CD4-positive, alpha-beta T cell (primary cell): ENCODE measurements around the gene ZC3H14. TPM values are rescaled to one million over a fixed set of nuclear protein-coding genes. Genes with fewer than 3 reads are reported as not detected.

ENCODE experiments used
- ATAC-seq: fragments of 200-7000 bp; cut with Tn5 transposase; one replicate; pipeline ENCODE4 v1.10.0; 2022; ENCODE audit warnings: mild to moderate bottlenecking; ENCODE audit not compliant: poor library complexity
- CTCF ChIA-PET: fragments of 350-600 bp; sonication (Branson Sonifier 250); formaldehyde crosslinking; loops from one replicate; lab custom pipeline; 2021; ENCODE audit warnings: antibody characterized with exemption, inconsistent platforms; lab: Charles Lee
- POLR2A ChIA-PET: fragments of 350-600 bp; sonication (Branson Sonifier 250); formaldehyde crosslinking; loops from one replicate; lab custom pipeline; 2021; ENCODE audit warnings: antibody characterized with exemption, inconsistent platforms; lab: Charles Lee
- DNase-seq, 14 experiments: peaks; one replicate each; pipeline ENCODE4 v3.0.0-alpha.2; 2013 to 2020; ENCODE audit warnings: mixed read lengths in 2 of 14
- H3K27ac ChIP-seq, 2 donors: one replicate each; pipeline versions ENCODE4 v1.5.1 to v1.7.0; 2013; ENCODE audit warnings: low read length in 2 of 2, low read depth in 1 of 2, mild to moderate bottlenecking in 1 of 2
- H3K27me3 ChIP-seq, 2 experiments: 1 replicate in 1 of 2; 2 replicates in 1 of 2; pipeline versions ENCODE4 v1.6.1 to v1.7.0; 2013; ENCODE audit warnings: low read length in 2 of 2, control low read depth in 1 of 2, mild to moderate bottlenecking in 1 of 2, moderate library complexity in 1 of 2; ENCODE audit not compliant: insufficient read depth in 2 of 2, control insufficient read depth in 1 of 2
- H3K36me3 ChIP-seq: one replicate; pipeline ENCODE4 v1.6.1; 2013; ENCODE audit warnings: low read length, control low read depth; ENCODE audit not compliant: insufficient read depth
- H3K4me1 ChIP-seq: one replicate; pipeline ENCODE4 v1.6.1; 2013; ENCODE audit warnings: low read length, control low read depth; ENCODE audit not compliant: insufficient read depth
- H3K4me3 ChIP-seq: one replicate; pipeline ENCODE4 v1.5.1; 2013; ENCODE audit warnings: mild to moderate bottlenecking, low read length, moderate library complexity
- H3K9me3 ChIP-seq, 2 experiments: 1 replicate in 1 of 2; 2 replicates in 1 of 2; pipeline versions ENCODE4 v1.6.1 to v1.7.0; 2013; ENCODE audit warnings: low read length in 2 of 2, mild to moderate bottlenecking in 2 of 2, control low read depth in 1 of 2, moderate library complexity in 1 of 2; ENCODE audit not compliant: control insufficient read depth in 1 of 2, insufficient read depth in 1 of 2
- H3K27ac Mint-ChIP-seq: one replicate; pipeline ENCODE4 v1.8.0; 2020; ENCODE audit warnings: mixed read lengths
- H3K27me3 Mint-ChIP-seq: one replicate; pipeline ENCODE4 v1.8.0; 2021; ENCODE audit warnings: mixed read lengths
- H3K36me3 Mint-ChIP-seq: one replicate; pipeline ENCODE4 v1.8.0; 2021; ENCODE audit warnings: low read depth, mixed read lengths
- H3K4me1 Mint-ChIP-seq: one replicate; pipeline ENCODE4 v1.8.0; 2021; ENCODE audit warnings: low read depth, mixed read lengths
- H3K4me3 Mint-ChIP-seq: one replicate; pipeline ENCODE4 v1.8.0; 2020; ENCODE audit warnings: mild to moderate bottlenecking, mixed read lengths
- H3K9me3 Mint-ChIP-seq: one replicate; pipeline ENCODE4 v1.8.0; 2020; ENCODE audit warnings: mixed read lengths
- intact Hi-C, 2 experiments: fragments of 100-400 bp; cut with DNase I in 1 of 2; cut with micrococcal nuclease in 1 of 2; formaldehyde crosslinking; loops; one replicate each; pipeline versions ENCODE4 v1.15.1 to v1.9.0; 2023 to 2025; cut with DNase I, micrococcal nuclease
- total RNA-seq, 174 experiments: library from RNA in 2 of 174; stranded (reverse) in 2 of 174; gene quantifications; one replicate each; pipeline ENCODE4 v1.2.3 and lab custom pipeline; 2021 to 2026
- TF ChIP-seq, protein P1 (sequence below): fragments of 200-600 bp; IDR thresholded peaks from one replicate; pipeline ENCODE4 v1.8.0; 2022; ENCODE audit warnings: antibody characterized with exemption, mild to moderate bottlenecking

Gene ZC3H14
- total RNA-seq, 2 experiments from 2014 or later = 36.5 to 40.2 TPM

DNA sequence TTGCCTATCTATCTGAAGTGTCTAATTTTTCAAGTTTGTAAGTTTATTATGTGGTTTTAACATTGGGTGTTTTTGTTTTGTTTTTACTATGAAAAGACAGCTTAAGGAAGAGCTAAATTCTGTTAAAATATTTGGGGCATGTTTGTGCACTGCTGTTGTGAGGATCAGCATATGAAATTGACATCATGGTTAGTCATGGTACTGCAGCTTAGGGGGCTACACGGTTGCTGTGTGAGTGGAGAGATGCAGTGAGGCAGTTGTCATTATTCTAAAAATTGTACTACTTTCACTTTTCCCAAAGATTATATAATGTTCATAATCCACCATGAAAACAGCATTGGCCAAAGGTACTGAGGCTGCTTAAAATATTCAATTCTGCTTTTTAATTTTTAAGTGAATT lies 49.0 kb downstream of the ZC3H14 start:
- no peaks in the 10 kb centered on the region for H3K27me3 Mint-ChIP-seq
- TF ChIP-seq, protein P1, sequence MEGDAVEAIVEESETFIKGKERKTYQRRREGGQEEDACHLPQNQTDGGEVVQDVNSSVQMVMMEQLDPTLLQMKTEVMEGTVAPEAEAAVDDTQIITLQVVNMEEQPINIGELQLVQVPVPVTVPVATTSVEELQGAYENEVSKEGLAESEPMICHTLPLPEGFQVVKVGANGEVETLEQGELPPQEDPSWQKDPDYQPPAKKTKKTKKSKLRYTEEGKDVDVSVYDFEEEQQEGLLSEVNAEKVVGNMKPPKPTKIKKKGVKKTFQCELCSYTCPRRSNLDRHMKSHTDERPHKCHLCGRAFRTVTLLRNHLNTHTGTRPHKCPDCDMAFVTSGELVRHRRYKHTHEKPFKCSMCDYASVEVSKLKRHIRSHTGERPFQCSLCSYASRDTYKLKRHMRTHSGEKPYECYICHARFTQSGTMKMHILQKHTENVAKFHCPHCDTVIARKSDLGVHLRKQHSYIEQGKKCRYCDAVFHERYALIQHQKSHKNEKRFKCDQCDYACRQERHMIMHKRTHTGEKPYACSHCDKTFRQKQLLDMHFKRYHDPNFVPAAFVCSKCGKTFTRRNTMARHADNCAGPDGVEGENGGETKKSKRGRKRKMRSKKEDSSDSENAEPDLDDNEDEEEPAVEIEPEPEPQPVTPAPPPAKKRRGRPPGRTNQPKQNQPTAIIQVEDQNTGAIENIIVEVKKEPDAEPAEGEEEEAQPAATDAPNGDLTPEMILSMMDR = no peak
- no peaks in the 10 kb centered on the region for H3K9me3 Mint-ChIP-seq
- no peak for ATAC-seq
- DNase-seq = no peak
- no peak overlapping the region for H3K27ac ChIP-seq
- no peak overlapping the region for H3K4me3 Mint-ChIP-seq
- no peak overlapping the region for H3K27ac Mint-ChIP-seq
- peaks cover 18% of the 10 kb centered on the region for H3K4me1 Mint-ChIP-seq
- H3K36me3 ChIP-seq = peaks cover 48% of the 10 kb centered on the region
- intact Hi-C loops = no loop called here
- H3K9me3 ChIP-seq = no peaks in the 10 kb centered on the region
- no peaks in the 10 kb centered on the region for H3K4me1 ChIP-seq
- H3K36me3 Mint-ChIP-seq = peaks cover 81% of the 10 kb centered on the region
- H3K4me3 ChIP-seq = no peak overlapping the region
- ChIA-PET CTCF (no interaction called here), POLR2A (interaction anchor here (0.5 kb wide), 1 partner anchor 9 kb away, joined by 3 read pairs; no protein-coding TSS in a partner anchor)
- no peaks in the 10 kb centered on the region for H3K27me3 ChIP-seq

DNA sequence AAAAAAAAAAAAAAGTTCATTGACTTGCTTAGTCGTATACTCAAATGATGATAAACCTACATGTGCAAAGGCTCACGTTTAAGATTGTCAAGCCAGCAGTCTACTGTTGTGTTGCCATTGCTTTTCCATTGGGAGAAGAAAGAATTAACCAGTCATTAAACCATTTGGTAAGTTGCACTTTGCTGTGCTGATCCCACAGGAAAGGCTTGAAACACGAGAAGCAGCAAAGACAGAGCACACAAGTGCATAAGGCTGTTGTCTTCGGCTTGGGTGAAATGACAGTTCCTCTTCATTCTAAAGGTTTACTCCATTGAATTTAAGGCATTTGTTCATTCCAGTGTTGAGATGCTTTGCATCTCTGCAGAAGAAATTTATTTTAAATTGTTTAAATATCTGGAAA lies 50.1 kb downstream of the ZC3H14 start:
- ChIA-PET POLR2A (no interaction called here), CTCF (no interaction called here)
- H3K27ac ChIP-seq = no peak overlapping the region
- peaks cover 39% of the 10 kb centered on the region for H3K36me3 ChIP-seq
- ATAC-seq (no peak), DNase-seq (no peak)
- Mint-ChIP-seq H3K36me3 (peaks cover 76% of the 10 kb centered on the region), H3K27ac (no peak overlapping the region), H3K27me3 (no peaks in the 10 kb centered on the region), H3K9me3 (no peaks in the 10 kb centered on the region), H3K4me3 (no peak overlapping the region), H3K4me1 (peaks cover 18% of the 10 kb centered on the region)
- no peak overlapping the region for H3K4me3 ChIP-seq
- TF ChIP-seq, protein P1 = no peak
- H3K4me1 ChIP-seq = no peaks in the 10 kb centered on the region
- H3K9me3 ChIP-seq = no peaks in the 10 kb centered on the region
- intact Hi-C loops = no loop called here
- H3K27me3 ChIP-seq = no peaks in the 10 kb centered on the region

DNA sequence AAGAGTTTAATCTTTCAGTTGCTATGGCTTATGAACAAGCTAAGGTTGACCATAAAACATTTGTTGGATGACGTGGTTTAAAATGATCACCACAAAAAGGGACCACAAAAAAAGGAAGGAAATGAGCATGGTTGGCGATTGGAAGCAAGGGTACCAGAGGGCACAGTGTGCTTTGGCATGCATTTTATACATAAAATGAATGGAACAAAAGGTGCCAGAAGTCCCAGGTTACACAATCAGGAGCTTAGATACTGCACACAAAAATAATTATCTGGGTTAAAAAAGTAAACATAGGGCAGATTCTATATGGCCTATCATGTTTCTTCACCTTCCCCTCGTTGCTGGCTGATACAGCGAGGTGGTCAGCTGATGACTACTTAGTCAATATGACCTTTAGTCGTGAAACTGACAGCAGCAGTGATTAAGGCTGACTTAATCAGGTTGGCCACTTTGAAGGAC lies 50.7 kb downstream of the ZC3H14 start:
- peaks cover 33% of the 10 kb centered on the region for H3K36me3 ChIP-seq
- TF ChIP-seq, protein P1 = no peak
- intact Hi-C loops = no loop called here
- no peak overlapping the region for H3K4me3 Mint-ChIP-seq
- H3K4me1 ChIP-seq = no peaks in the 10 kb centered on the region
- H3K9me3 ChIP-seq = no peaks in the 10 kb centered on the region
- ChIA-PET CTCF (no interaction called here), POLR2A (interaction anchor here (0.7 kb wide), 1 partner anchor 1107 kb away, joined by 3 read pairs; no protein-coding TSS in a partner anchor)
- no peak overlapping the region for H3K27ac ChIP-seq
- DNase-seq (peak in 1 of 14 experiments; percentile 5), ATAC-seq (no peak)
- H3K4me1 Mint-ChIP-seq = peaks cover 18% of the 10 kb centered on the region
- peaks cover 73% of the 10 kb centered on the region for H3K36me3 Mint-ChIP-seq
- H3K4me3 ChIP-seq = no peak overlapping the region
- no peak overlapping the region for H3K27ac Mint-ChIP-seq
- H3K9me3 Mint-ChIP-seq = no peaks in the 10 kb centered on the region
- no peaks in the 10 kb centered on the region for H3K27me3 Mint-ChIP-seq
- no peaks in the 10 kb centered on the region for H3K27me3 ChIP-seq
